ENCODE results near the gene RAD23B. TPM values are rescaled to one million over a fixed set of nuclear protein-coding genes. Genes with fewer than 3 reads are reported as not detected.

Gene RAD23B
- total and polyA plus RNA-seq, 11 donors = 39.8 to 144 (median 105) TPM

DNA sequence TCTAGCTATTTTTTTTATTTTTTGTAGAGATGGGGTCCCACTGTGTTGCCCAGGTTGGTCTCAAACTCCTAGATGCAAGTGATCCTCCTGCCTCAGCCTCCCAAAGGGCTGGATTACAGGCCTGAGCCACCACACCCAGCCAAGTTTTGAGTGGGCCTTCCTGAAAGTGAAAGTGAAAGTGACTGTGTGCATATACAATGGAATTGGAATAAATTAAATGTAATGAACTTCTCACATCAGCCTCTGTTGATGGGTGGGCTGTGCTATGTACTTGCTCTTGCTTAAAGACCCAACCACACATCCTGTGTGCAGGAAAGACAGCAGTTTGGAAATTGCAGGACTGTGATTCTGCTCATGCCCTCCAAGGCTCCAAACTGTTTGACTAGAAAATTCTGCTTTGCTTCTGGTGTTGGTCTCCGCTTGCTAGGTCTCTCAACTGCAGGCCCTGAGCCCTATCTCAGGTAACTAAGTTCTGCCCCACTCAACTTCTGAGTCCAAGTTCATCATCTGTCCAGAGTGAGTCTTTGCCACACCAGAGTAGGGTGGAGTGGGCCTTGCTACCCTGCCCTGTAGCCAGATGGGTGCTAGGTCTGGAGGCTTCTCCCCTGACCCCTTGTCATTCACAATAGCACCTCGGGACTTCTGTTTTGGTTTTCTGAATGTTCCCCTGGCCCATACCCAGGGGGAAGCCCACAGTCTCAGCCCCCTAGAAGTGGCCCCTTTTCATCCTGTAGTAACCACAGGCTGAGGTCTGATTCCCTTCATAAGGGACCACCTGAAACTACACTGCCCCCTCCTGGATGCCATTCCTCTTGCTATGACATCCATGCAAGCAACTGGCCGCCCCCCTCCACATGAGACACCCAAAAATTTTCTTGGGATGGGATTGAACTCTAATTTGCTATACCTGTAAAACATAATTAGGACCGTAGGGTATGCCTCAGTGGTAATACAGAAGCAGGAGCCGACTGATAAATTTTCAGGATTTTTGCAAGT lies 36.5 kb upstream of the RAD23B start:
- TF ChIP-seq POLR2A (IDR thresholded peaks at IDR 0.05) = no peak
- TF ChIP-seq, protein P1, sequence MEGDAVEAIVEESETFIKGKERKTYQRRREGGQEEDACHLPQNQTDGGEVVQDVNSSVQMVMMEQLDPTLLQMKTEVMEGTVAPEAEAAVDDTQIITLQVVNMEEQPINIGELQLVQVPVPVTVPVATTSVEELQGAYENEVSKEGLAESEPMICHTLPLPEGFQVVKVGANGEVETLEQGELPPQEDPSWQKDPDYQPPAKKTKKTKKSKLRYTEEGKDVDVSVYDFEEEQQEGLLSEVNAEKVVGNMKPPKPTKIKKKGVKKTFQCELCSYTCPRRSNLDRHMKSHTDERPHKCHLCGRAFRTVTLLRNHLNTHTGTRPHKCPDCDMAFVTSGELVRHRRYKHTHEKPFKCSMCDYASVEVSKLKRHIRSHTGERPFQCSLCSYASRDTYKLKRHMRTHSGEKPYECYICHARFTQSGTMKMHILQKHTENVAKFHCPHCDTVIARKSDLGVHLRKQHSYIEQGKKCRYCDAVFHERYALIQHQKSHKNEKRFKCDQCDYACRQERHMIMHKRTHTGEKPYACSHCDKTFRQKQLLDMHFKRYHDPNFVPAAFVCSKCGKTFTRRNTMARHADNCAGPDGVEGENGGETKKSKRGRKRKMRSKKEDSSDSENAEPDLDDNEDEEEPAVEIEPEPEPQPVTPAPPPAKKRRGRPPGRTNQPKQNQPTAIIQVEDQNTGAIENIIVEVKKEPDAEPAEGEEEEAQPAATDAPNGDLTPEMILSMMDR (IDR thresholded peaks at IDR 0.05) = no peak
- ATAC-seq = no peak

DNA sequence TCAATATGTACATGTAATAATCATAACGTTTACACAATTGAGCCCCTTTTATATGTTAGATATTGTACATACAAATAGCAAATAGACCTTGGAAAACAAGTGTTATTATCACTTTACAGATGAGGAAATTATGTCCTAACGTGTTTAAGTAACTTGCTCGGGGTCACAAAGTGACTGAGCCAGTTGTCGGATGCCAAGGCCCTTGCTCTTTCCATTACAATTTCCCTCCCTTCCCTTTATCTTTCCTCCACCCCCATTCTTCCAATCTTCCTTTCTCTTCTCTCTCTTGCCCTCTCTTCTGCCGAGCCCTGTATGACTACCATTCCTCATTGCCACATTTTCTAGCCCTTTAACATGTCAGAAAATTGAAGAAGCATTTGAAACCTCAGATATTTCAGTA lies 34.4 kb upstream of the RAD23B start:
- ATAC-seq = no peak
- intact Hi-C loops (cut with DNase I) = loop anchor here in 1 of 10 donors (2.0 kb wide), 1 partner anchor 54 kb away; no protein-coding TSS in a partner anchor
- Histone ChIP-seq H3K27ac (no peak overlapping the region), H3K9me3 (no peaks in the 10 kb centered on the region), H3K4me1 (peaks cover 0 to 19% (median 8%) of the 10 kb centered on the region in 12 donors), H3K36me3 (no peaks in the 10 kb centered on the region), H3K27me3 (no peaks in the 10 kb centered on the region), H3K4me3 (no peak overlapping the region)
- no peak for TF ChIP-seq POLR2A (IDR thresholded peaks at IDR 0.05)
- TF ChIP-seq, protein P1 (IDR thresholded peaks at IDR 0.05) = no peak
- WGBS, 4 donors = 82 to 87% (median 85%) methylated on average over 5 of the region's 5 CpGs
- no peak for DNase-seq

More for the DNA sequence above, 36.5 kb upstream of the RAD23B start:
- Histone ChIP-seq H3K36me3 (no peaks in the 10 kb centered on the region), H3K4me3 (no peak overlapping the region), H3K4me1 (peaks cover 0 to 5% (median 0%) of the 10 kb centered on the region in 12 donors), H3K27ac (no peak overlapping the region), H3K27me3 (no peaks in the 10 kb centered on the region), H3K9me3 (no peaks in the 10 kb centered on the region)
- intact Hi-C loops (cut with DNase I) = no loop called here
- 94 to 96% (median 96%) methylated on average over 5 of the region's 5 CpGs for WGBS, 4 donors
- DNase-seq = no peak

DNA sequence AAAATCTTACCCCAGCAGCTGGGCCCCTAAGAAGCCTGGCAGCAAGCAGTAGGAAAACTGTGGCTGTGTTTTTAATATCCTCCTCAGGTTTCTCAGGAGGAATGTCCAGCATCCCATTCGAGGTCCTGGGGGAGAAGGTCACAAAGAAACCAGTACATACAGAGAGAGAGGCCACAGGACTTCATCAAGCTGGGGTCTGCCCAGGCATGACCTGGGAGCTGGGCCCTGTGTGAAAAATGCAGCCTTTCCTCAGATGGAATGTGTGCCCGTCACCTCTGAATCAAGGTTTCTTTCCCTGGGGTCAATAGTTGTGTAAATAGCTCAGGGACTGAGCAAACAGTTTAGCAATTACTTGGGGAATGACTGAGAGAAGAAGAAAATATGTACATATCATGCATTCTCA lies 33.9 kb upstream of the RAD23B start:
- no peak overlapping the region for H3K4me3 ChIP-seq
- intact Hi-C loops (cut with DNase I) = loop anchor here in 1 of 10 donors (2.0 kb wide), 1 partner anchor 54 kb away; no protein-coding TSS in a partner anchor
- ATAC-seq (no peak), DNase-seq (no peak)
- no peaks in the 10 kb centered on the region for H3K9me3 ChIP-seq
- no peak for TF ChIP-seq POLR2A (IDR thresholded peaks at IDR 0.05)
- TF ChIP-seq, protein P1 (IDR thresholded peaks at IDR 0.05) = no peak
- WGBS, 4 donors = 55 to 63% (median 56%) methylated on average over 2 of the region's 2 CpGs
- H3K4me1 ChIP-seq = peaks cover 0 to 21% (median 8%) of the 10 kb centered on the region in 12 donors
- H3K27me3 ChIP-seq = no peaks in the 10 kb centered on the region
- H3K36me3 ChIP-seq = no peaks in the 10 kb centered on the region
- H3K27ac ChIP-seq = no peak overlapping the region

DNA sequence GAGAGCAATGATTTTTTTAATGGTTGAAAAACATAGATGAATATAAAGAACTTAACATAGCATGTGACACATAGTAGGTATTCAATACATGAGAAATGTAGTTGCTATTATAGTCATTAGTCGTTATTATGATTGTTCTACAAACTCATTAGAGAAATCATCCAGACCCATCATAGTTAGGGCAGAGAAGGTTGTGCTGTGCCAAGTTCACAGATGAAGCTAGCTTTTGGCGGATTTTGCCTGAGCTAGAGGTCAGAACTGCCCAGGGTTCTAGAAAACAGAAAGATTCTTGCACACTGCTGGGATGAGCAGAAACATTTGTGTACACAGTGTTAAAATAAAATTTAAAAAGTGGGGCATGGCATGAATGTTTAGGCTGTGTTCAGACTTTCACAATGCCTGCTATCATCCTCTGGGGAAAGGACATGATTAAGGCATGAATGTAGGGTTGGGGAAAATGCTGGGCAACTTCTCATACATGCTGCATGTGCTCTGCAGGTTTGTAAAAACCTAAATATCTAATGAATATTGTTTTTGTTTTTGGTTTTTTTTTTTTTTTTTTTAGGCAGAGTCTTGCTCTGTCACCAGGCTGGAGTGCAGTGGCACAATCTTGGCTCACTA lies 33.3 kb upstream of the RAD23B start:
- 85 to 91% (median 89%) methylated on average over 2 of the region's 2 CpGs for WGBS, 4 donors
- Histone ChIP-seq H3K27me3 (no peaks in the 10 kb centered on the region), H3K9me3 (no peaks in the 10 kb centered on the region), H3K36me3 (no peaks in the 10 kb centered on the region), H3K4me1 (peaks cover 0 to 26% (median 8%) of the 10 kb centered on the region in 12 donors), H3K4me3 (no peak overlapping the region), H3K27ac (no peak overlapping the region)
- DNase-seq = no peak
- intact Hi-C loops (cut with DNase I) = loop anchor here in 1 of 10 donors (2.0 kb wide), 1 partner anchor 53 kb away; no protein-coding TSS in a partner anchor
- TF ChIP-seq POLR2A (IDR thresholded peaks at IDR 0.05) = no peak
- TF ChIP-seq, protein P1 (IDR thresholded peaks at IDR 0.05) = no peak
- no peak for ATAC-seq

Data from heart left ventricle (tissue), 16 donors.